GM12878 (cell line): ENCODE data around the gene TRIM69. TPM values are rescaled to one million over a fixed set of nuclear protein-coding genes. Genes with fewer than 3 reads are reported as not detected.

Experiments
- ATF2 ChIP-seq: IDR thresholded peaks from 2 replicates; pipeline ENCODE4 v1.6.1; 2012; ENCODE audit warnings: low read length, inconsistent platforms
- ATF3 ChIP-seq: IDR thresholded peaks from 2 replicates; pipeline ENCODE4 v1.6.1; 2011; ENCODE audit warnings: low read depth, mild to moderate bottlenecking, low read length, moderate library complexity, borderline replicate concordance; ENCODE audit errors: extremely low read depth
- CBFB ChIP-seq: IDR thresholded peaks from 2 replicates; pipeline ENCODE4 v1.6.1; 2016; ENCODE audit warnings: antibody characterized with exemption, low read depth
- CHD1 ChIP-seq: IDR thresholded peaks from 2 replicates; pipeline ENCODE4 v1.6.1; 2012; ENCODE audit warnings: low read depth, low read length, improper control_type of control experiment
- CREB1 ChIP-seq: IDR thresholded peaks from 2 replicates; pipeline ENCODE4 v1.6.1; 2012; ENCODE audit warnings: low read depth, mild to moderate bottlenecking, inconsistent platforms
- E2F4 ChIP-seq: IDR thresholded peaks from 2 replicates; pipeline ENCODE4 v1.6.1; 2012; ENCODE audit warnings: low read depth, low read length, improper control_type of control experiment
- HCFC1 ChIP-seq: fragments of 150-350 bp; IDR thresholded peaks from 2 replicates; pipeline ENCODE4 v1.6.1; 2014; ENCODE audit warnings: low read length
- HDGF ChIP-seq: fragments of 450-650 bp; IDR thresholded peaks from 2 replicates; pipeline ENCODE4 v1.6.1; 2016; ENCODE audit warnings: antibody characterized with exemption
- LARP7 ChIP-seq: fragments of 450-650 bp; IDR thresholded peaks from 2 replicates; pipeline ENCODE4 v1.6.1; 2017; ENCODE audit warnings: mild to moderate bottlenecking
- MLLT1 ChIP-seq: fragments of 450-650 bp; IDR thresholded peaks from 2 replicates; pipeline ENCODE4 v1.6.1; 2016; ENCODE audit warnings: mild to moderate bottlenecking
- MXI1 ChIP-seq: fragments of 150-350 bp; IDR thresholded peaks from 2 replicates; pipeline ENCODE4 v1.6.1; 2011; ENCODE audit warnings: low read depth, mild to moderate bottlenecking, inconsistent platforms, low read length, improper control_type of control experiment
- MYC ChIP-seq: IDR thresholded peaks from 2 replicates; pipeline ENCODE4 v1.6.1; 2011; ENCODE audit warnings: mild to moderate bottlenecking, low read length, moderate library complexity, inconsistent platforms; ENCODE audit not compliant: insufficient read depth, insufficient replicate concordance, insufficient read length, severe bottlenecking
- NFXL1 ChIP-seq: fragments of 450-650 bp; IDR thresholded peaks from 2 replicates; pipeline ENCODE4 v1.6.1; 2017; ENCODE audit warnings: antibody characterized with exemption, mild to moderate bottlenecking, borderline replicate concordance
- PAX5 ChIP-seq: IDR thresholded peaks from 2 replicates; pipeline ENCODE4 v1.6.1; 2011; ENCODE audit warnings: low read depth, low read length, borderline replicate concordance
- PBX3 ChIP-seq: IDR thresholded peaks from 2 replicates; pipeline ENCODE4 v1.6.1; 2011; ENCODE audit warnings: mild to moderate bottlenecking, low read depth, low read length, moderate library complexity; ENCODE audit not compliant: insufficient replicate concordance
- PML ChIP-seq: IDR thresholded peaks from 2 replicates; pipeline ENCODE4 v1.6.1; 2012; ENCODE audit warnings: low read length, inconsistent platforms
- POLR2AphosphoS2 ChIP-seq: IDR thresholded peaks from 2 replicates; pipeline ENCODE4 v1.6.1; 2011; ENCODE audit warnings: low read depth, mild to moderate bottlenecking, low read length, improper control_type of control experiment, moderate library complexity
- RB1 ChIP-seq: fragments of 450-650 bp; formaldehyde crosslinking; IDR thresholded peaks from 2 replicates; pipeline ENCODE4 v1.6.1; 2017; ENCODE audit warnings: mild to moderate bottlenecking, borderline replicate concordance
- RELA ChIP-seq: fragments of 450-650 bp; IDR thresholded peaks from 2 replicates; pipeline ENCODE4 v1.8.0; 2014; ENCODE audit warnings: borderline replicate concordance; ENCODE audit not compliant: partially characterized antibody
- SREBF2 ChIP-seq: IDR thresholded peaks from 2 replicates; pipeline ENCODE4 v1.6.1; 2012; ENCODE audit warnings: mild to moderate bottlenecking, low read length
- SUPT20H ChIP-seq: IDR thresholded peaks from 2 replicates; pipeline ENCODE4 v1.6.1; 2011; ENCODE audit warnings: low read depth, mild to moderate bottlenecking, low read length, moderate library complexity, borderline replicate concordance; ENCODE audit not compliant: control insufficient read depth
- TCF3 ChIP-seq: IDR thresholded peaks from 2 replicates; pipeline ENCODE4 v1.6.1; 2012; ENCODE audit warnings: low read depth, mild to moderate bottlenecking, low read length, borderline replicate concordance; ENCODE audit not compliant: insufficient read depth
- YBX1 ChIP-seq: fragments of 450-650 bp; IDR thresholded peaks from 2 replicates; pipeline ENCODE4 v1.6.1; 2016; ENCODE audit warnings: antibody characterized with exemption
- ZNF384 ChIP-seq: IDR thresholded peaks from 2 replicates; pipeline ENCODE4 v1.6.1; 2012; ENCODE audit warnings: low read depth, mild to moderate bottlenecking, low read length, improper control_type of control experiment, borderline replicate concordance
- polyA plus RNA-seq, 11 experiments: library from polyadenylated mRNA; depleted of rRNA in 4 of 11; unstranded in 6 of 11; stranded (reverse) in 5 of 11; fragments of >200 nt; fragmentation: Nextera tagmentation in 4 of 11; fragmentation: Illumina TruSeq in 1 of 11; extraction: Ambion mirVana in 4 of 11; extraction: Trizol in 1 of 11; gene quantifications; 1 replicate in 1 of 11; 2 replicates in 10 of 11; pipeline versions ENCODE4 v1.2.1 to v1.2.3, GENCODE V29; 2011 to 2016; ENCODE audit warnings: inconsistent platforms in 2 of 11, missing spikeins in 2 of 11, low read depth in 1 of 11
- total RNA-seq, 4 experiments: library from RNA; depleted of rRNA in 3 of 4; stranded (reverse); fragments of >200 nt in 3 of 4; fragmentation: Illumina TruSeq in 1 of 4; extraction: Trizol in 1 of 4; gene quantifications; 2 replicates each; pipeline versions ENCODE4 v1.2.1 to v1.2.3, GENCODE V29; 2013 to 2021

Gene TRIM69
- total and polyA plus RNA-seq, 10 of the 15 experiments (the other 5 are each of a cell fraction or from before 2014, with no cell fraction given) = 11.2 to 52.7 (median 37.8) TPM

- peak; percentile 13 for TF ChIP-seq PBX3
- peak; percentile 100 for TF ChIP-seq POLR2AphosphoS2
- 0 out of 2 replicates have a peak, but pooled peaks have one; percentile 48 for TF ChIP-seq PAX5
- TF ChIP-seq NFXL1 = no peak
- TF ChIP-seq ATF2 = peak; percentile 86; the same call in 1 of the 2 replicates
- 0 out of 2 replicates have a peak, but pooled peaks have one; percentile 42 for TF ChIP-seq TCF3
- TF ChIP-seq SUPT20H = no peak
- no peak for TF ChIP-seq SREBF2
- no peak; the same call in 1 of the 2 replicates for TF ChIP-seq MLLT1
- TF ChIP-seq ATF3 = no peak
- TF ChIP-seq RB1 = no peak
- TF ChIP-seq CBFB = peak; percentile 44; the same call in 1 of the 2 replicates
- no peak for TF ChIP-seq HCFC1
- no peak for TF ChIP-seq LARP7
- TF ChIP-seq CREB1 = peak; percentile 34
- TF ChIP-seq YBX1 = no peak
- TF ChIP-seq MYC = no peak
- peak; percentile 87 for TF ChIP-seq MXI1
- TF ChIP-seq ZNF384 = no peak
- no peak for TF ChIP-seq E2F4
- no peak for TF ChIP-seq HDGF
- peak; percentile 92 for TF ChIP-seq PML
- peak; percentile 60 for TF ChIP-seq RELA
- TF ChIP-seq CHD1 = no peak
Observed at GRCh38 chr15:44719293-44719999, 16.9 kb upstream of the TRIM69 start (continued).
